GM21717 (cell line): ENCODE data around the gene ARX.

Experiments
- ATAC-seq: cut with Tn5 transposase; IDR thresholded peaks from one replicate; pipeline ENCODE4 v1.9.1; 2021; ENCODE audit warnings: mild to moderate bottlenecking, moderate library complexity; ENCODE audit not compliant: unreplicated experiment

ARX gene

DNA sequence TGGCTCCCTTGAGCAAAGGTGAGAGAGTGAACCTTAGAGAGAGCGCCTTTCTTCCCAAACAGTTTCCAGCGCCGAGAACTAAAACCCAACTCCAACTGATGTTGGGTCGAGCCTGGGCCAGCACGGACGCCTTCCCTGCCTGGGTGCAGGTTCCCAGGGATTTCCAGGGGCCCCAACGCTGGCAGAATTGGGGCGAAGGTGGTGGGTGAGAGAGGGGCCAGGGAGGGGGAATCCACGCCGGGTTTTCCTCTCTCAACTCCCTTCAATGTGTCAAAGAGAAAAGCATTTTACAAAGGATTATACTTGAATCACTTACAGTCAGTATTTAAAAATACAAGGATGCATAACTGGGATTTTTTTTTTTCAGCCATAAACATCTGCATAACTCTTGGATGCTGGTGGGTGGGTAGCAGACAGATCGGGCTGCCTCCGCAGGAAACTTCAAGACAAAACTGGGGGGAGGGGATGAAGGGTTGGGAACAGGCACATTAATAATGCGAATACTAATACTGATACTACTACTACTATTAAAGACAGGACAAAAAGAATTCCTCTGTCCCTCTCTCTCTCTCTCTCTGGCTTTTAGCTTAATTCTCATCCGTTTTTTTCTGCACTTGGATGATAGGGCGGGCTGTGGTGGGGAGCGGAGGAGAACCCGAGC, 1.3 kb upstream of the ARX start:
- ATAC-seq = no peak

DNA sequence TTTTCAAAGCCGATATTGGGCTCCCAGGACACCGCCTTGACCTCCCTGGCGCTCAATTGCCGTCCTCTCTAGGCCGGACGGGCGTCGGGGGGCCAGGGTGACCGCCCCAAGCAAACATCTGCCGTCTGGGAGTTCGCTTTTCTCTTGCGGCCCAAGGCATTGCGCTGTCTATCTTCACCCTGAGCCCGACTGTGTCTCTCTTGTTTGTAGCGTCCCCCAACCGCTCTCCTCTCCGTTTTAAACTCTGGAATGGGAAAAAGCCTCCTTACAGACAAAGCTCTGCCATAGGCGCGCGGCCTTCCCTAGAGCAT, 551 bp upstream of the ARX start:
- no peak for ATAC-seq

DNA sequence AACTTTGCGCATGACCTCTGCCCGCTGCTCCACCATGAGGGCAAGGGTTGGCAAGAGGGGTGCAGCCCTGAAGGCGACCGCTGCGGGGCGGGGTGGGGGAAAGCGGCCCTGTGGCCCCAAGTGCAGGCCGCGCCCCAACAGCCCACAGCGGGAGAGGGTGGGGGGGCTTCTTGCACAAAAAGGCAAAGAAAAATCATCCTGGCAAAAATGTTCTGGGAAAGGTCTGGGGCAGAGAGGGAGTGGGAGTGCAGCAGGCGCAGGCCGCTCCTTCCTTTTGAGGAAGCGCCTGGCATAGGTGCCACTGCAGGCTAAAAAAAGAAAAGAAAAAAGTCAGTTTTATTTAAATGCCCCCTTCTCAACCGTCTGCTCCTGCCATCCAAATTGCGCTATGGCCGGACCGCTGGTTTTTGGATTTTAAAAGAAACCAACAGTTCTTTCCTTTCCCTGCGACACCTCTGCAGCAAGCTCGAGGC, 1.4 kb downstream of the ARX start:
- ATAC-seq = no peak

DNA sequence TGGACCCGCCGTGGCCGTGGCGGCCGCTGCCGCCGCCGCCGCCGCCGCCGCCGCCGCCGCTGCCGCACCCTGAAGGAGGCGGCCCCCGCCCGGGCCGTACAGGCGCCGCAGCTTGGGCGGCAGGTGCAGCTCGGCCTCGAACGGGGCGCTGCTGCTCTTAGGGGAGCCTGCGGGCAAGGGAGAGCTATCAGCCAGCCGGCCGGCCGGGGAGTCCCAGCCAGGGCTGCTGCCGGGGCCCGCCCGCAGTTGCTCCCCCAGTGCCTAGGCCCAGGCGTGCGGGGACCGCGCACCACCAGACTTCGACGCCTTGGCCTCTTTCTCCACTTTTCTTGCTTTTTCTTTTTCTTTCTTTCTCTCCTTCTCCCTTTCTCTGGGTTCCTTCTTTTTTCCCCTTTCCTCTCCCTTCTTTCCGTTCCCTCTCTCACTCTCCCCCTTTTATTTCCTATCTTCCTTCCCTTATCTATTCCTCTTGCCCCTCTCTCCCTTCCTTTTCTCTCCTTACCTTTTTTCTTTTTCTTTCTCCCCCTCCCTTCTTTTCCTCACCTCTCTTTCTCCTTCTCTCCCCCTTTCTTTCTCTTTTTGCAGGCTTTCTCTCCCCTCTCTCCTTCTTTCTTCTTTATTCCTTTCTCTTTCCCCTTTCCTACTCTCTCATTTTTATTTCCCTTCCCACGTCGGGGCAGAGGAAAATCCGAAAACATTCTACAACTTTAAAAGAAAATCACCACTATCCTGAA, 2.0 kb downstream of the ARX start:
- ATAC-seq = no peak

DNA sequence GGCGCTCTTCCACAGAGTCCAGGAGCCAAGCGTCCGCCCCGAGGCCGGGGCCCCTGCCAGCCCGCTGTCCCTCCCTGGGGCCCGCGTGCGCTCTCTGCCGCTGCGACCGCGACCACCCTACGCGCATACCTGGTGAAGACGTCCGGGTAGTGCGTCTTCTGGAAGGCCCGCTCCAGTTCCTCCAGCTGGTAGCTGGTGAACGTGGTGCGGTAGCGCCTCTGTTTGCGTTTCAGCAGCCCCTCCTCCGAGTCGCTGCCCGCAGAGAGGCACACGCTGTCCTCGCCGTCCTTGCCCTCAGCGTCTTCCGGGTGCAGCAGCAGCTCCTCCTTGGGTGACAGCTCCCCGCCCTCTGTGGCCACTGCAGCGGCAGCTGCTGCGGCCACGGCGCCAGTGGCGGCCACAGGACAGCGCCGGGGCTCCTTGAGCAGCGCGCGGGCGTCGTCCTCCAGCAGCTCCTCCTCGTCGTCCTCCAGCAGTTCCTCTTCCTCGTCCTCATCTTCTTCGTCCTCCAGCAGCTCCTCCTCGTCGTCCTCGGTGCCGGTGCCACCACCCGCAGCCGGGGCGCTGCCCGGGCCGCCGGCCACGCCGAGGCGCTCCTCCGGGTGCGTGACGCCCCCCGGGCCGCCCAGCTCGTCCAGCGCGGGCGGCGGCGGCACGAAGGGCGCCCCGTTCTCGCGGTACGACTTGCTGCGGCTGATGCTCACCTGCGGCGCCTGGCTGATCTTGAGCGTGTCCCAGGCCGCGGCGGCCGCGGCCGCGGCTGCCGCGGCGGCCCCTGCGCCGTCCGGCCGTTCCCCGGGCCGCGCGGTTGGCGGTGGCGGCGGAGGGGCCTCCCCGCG, 2.8 kb downstream of the ARX start:
- ATAC-seq = no peak

DNA sequence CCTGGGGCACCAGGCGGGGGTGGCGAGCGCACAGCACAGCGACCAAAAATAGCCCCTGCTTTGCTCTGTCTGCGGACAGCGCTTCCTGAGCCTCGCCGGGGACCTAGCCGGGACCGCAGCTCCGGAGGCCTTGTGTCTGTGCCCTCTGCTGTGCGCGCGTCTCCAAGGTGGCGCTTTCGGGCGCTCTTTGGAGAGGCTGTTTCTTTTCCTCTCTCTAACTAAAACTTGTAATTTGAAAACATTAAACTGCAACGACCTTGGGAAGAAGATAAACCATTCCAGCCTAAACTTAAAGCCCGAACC, 3.4 kb downstream of the ARX start:
- no peak for ATAC-seq

DNA sequence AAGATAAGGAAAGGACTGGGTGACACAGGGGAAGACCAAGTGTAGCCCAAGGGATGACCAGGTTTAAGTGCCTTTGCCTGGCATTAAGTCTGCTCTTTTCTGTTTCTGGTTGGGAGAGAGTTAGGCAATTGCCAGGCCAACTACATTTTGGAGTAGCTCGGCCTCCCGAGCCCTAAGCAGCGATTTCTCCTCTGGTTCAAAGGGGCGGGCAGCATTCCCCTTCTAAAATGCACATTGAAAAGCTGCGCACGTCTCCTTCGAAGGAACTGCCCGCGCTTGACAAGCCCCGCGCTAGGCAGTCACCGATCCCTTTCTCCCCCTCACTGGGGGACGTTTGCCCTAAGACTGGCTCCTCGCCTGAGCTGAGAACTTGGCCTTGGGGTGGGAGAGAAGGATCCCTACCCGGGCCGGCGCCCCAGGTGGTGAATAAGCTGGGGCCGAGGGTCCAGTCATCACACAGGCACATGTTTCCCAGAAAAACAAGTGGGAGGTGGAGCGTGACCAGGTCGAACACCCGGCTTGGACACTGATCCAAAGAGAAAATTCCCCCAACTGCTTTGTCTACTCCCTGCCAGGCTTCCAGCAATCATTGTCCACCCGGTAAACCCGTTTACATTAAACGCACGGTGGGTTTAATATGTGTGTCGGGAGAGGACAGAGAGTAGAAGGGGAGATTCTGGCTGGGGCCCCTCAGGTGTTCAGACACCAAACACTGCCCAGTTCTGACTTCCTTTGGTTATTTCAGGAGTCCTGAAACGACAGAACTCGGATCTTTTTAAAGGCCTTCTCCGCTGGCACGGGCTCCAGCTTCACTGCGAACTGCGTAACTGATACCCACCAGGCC, 4.0 kb downstream of the ARX start:
- ATAC-seq = no peak

DNA sequence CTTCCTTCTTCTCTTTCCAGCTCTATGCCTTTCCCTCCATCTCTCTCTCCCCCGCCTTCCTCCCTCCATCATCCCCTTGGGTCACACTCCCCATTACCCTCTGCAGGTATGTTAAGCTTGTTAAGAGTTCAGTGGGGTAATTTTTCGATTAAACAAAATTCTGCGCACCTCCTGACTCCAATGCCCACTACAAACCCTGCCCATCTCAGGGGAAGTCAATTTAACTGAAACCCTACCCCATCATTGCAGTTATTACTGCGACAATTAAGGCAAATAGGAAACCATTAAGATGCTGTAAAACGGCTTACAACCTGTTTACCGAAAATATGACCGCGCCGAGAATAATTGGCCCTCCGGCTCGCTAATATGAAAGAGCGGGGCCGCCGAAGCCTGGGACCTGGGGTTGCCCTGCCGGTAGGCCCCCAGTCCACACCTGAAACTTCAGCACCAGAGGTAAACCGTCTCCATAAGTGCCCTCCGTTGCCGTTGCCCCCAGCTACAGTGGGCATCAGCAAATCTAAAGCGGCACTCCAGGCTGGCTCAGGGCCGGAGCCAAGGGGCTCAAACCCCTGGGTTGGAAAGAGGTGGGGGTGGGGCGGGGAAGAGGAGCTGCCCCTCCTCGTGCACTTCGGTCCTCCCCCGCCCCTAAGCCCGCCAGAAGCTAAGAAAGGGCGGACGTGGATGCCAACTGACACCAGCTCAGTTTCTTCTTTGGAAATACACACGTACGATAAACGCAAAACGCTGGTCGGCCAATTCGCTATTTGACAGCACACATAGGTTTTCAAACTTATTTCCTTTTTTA, 4.8 kb downstream of the ARX start:
- ATAC-seq = no peak

DNA sequence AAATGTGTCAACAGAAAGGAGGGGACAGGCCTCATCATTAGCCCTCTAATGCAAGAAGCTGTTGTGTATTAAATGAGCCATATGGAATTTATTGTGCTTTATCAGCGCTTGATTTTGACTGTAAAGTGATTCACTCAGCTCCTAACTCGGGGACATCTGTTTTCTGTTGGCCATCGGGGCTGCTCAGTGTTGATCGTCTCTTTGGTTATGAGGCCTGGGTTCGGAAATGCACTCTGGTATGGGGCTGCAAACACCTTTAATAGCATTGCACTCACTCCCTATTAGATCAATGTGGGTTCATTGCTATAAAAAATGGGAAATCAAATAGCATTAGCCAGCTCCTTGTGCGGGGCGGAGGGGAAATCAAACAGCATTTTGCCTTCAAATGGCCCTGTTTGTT, 6.4 kb downstream of the ARX start:
- ATAC-seq = no peak

DNA sequence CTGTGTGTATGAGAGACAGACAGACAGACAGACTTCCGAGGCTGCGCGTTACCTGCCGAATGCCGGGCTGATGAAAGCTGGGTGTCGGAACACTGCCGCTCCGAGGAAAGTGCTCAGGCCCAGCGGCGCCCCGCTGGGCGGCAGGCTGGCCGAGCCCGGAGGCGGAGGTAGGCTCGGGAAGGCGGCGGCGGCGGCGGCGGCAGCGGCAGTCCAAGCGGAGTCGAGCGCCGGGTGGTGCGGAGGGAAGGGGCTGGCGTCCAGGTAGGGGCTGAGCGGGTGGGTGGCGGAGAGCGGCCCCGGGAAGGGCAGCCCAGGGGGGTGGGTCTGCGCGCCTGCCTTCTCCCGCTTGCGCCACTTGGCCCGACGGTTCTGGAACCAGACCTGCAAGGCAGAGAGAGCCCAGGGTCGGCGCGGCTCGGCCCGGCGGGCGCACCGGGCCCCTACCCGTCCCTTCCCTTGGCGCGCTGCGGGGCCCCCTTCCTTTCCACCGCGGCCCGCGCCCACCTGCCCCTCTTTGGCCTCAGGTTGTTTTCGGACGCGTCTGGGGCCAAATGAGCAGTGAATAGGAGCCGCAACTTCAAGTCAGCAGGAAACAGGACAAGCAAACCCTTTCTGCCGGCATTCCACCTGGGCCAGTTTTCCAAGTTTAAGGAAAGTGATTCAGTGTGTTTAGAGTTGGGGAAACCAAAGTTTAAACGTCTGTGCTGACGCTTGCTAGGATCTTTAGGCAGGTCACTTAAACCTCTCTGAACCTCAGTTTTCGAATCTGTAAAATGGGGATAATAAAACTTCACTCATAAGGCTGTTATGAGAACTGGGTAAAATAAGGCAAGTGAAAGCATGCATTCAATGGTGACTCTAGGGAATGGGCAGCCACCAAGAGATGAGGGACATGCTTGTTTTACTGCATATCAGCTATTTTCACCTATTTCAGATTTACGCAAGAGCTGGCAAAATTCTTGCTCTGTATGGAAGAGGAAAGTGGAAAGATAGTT, 8.4 kb downstream of the ARX start:
- ATAC-seq = no peak

DNA sequence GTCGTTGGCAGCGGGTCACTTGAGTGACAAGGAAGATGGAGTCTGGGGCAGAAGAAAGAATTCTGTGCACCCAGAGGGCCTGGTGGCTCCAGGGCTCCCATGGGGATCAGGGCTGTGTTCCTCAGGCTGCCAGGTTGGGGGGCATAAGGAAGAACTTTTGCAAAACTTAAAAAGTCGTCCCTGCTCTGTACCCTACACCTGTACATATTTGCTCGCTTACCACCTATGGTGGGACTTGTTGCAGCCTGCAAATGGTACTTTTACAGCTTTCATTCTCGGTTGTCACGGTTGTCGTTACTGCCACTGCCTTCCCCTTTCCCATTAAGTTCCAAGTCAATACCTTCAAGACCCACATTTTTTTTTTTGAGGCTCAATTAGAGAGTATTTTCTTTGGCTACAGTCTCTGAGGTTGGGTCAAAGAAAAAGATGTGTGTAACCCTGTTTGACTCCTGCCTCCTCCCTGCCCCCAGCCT, 9.1 kb downstream of the ARX start:
- no peak for ATAC-seq

DNA sequence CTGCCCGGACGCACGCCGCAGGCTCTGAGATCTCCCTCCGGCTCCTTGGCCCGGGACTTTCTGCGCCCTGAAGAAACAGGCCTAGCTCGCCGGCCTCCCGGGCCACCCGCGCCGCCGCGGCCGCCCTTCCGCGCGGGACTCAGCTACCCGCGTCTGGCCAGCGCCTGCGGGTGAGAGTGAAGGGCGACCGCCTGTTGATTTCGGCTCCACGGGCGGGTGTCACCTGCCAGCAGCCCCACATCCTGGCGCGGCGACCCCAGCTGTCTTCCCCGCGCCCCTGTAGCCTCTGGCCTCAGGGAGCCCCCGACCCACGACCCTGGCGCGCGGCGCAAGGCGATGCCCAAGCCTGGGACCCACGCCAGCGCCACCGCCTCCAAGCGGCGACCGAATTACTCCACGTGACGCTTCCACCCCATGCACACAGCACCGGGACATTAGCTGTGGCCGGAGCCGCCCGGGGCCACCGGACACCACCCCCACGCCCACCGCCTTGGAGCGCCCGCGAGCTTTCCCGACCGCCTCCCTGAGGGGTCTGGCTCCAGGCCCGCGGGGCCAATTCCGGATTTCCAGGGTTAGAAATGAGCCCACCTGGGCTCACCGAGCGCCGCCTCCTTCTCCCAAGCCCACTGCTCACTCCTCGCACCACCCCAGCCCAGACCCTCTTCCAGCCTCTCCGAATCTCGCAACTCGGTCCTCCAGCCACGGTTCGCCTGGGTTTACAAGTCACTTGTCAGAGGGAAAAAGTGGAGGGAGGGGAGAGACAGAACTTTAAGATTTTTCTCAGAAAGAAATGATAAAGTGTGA, 10.2 kb downstream of the ARX start:
- ATAC-seq = no peak

DNA sequence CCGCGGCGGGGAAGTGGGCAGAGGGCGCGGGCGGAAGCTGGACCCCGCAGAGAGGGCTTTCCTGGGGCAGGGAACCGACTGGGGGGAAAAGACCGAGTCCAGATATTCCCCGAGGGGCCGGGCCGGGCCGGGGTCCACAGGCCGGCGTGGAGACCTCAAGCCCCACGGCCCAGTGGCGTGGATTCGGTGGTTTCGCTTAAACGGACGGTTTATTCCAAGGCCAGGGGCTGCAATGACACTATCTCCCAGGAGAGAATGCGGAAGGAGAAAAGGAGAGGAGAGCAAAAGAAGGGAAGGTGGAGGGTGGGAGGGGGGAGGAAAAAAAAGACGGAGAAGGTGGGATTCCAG, 10.8 kb downstream of the ARX start:
- ATAC-seq = no peak

DNA sequence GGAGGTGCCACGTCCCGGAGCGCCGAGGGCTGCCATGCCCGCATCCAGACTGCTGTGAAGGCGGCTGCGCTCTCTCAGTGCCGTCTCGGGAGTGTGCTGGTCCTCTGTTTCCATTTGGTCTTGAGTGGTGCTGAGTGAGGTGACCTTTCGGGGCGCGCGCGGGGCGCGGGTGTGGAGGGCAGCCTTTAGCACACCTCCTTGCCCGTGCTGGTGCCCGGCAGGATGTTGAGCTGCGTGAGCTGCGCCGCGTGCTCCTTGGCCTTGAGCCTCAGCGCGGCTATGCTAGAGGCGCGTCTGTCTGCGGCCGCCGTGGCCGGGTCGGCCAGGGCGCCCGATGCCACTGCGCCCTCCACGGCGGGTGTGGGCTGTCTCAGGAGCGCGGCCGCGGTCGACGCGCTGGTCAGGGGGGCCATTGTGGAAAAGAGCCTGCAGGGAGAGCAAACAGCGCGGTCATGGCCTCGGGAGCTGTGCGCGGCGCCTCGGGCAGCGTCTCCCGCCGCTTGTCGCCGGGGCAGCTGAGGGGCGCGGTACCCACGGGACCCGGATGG, 11.2 kb downstream of the ARX start:
- ATAC-seq = no peak

DNA sequence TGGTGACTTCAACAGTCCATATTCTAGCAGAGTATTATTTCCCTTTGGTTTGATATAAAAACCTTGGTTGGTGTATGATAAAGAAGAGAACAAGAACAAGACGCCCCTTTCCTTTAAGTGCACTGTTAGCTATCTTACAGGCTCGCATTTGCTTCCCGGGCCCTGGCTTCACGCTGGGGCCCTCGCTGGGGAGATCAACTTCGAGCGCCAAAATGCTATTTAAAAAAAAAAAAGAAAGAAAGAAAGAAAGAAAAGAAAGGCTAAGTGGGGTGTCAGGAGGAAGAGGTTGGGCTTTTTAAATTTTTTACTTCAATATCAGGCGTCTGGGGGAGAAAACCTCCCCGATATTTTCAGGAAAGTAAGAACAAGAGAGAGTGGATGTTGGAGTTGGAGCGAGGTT, 11.7 kb downstream of the ARX start:
- ATAC-seq = no peak

DNA sequence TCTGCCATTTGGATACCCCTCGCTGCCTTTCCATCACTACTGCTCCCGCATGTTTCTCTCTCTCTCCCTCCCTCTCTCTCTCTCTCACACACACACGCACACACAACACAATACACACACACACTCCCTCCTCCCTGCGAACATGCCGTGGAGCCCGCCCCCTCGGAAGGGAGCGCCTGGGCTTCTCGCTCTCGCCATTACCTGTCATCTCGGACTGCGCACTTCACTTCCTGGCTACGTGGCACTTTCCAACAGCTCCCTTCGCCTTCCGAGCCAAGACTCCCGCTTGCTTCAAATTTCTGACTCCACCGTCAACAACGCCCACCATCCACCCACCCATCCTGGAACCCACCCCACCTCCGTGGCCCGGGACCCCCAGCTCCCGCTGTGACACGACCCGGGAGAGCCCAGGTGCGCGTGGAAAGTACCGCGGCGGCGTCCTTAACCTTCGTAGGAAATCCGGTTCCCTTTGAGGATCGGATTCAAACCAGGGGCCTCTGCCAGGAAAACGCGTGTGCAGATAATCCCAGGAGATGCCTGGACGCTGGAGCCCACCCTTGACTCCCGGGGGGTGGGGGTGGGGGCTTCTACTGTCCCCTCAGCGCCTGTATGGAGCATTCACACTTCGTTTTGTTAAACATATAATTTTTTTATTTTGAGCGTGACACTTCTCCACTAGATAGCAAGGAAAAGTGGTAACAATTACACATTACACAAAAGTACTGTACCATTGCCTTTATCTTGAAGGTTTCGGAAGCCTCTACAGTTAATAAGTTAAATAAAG, 12.5 kb downstream of the ARX start:
- peak; percentile 55 for ATAC-seq

DNA sequence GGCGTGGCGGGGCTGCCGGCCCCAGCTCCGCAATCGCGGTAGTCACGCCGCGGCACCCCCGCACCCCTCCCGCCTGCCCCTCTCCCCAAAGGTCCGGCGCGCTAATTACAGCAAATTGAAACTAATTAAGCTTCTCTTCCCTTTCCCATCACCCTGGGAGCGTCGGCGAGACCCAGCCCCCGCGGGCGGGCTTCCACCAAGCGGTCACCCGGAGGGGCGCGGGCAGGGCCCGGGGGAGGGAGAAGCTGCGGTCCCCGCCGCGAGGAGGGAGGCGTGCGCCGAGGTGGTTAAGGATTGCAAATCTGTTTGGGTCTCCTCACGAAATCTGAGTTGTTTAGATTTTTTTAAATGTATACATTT, 13.1 kb downstream of the ARX start:
- ATAC-seq = no peak
